Sigmoid colon (tissue), 4 donors: ENCODE data around the gene HPRT1.

Experiments used
- CTCF ChIP-seq, 4 experiments: fragments of 450-650 bp in 3 of 4; fragments of 200-600 bp in 1 of 4; IDR thresholded peaks; one replicate each; pipeline ENCODE4 v1.5.1; 2016 to 2019; ENCODE audit warnings: antibody characterized with exemption in 4 of 4, mild to moderate bottlenecking in 3 of 4, moderate library complexity in 2 of 4
- EP300 ChIP-seq, 4 donors: sonication (generic); formaldehyde crosslinking; IDR thresholded peaks; one replicate each; pipeline ENCODE4 v1.6.1; 2017; ENCODE audit warnings: antibody characterized with exemption in 4 of 4
- POLR2A ChIP-seq, 2 donors: fragments of 450-650 bp; IDR thresholded peaks; one replicate each; pipeline ENCODE4 v1.6.1; 2016; ENCODE audit warnings: antibody characterized with exemption in 2 of 2, mild to moderate bottlenecking in 2 of 2, moderate library complexity in 2 of 2
- POLR2AphosphoS5 ChIP-seq, 4 donors: sonication (generic); formaldehyde crosslinking; IDR thresholded peaks; one replicate each; pipeline ENCODE4 v1.6.1; 2017; ENCODE audit warnings: antibody characterized with exemption in 4 of 4

- no peak for TF ChIP-seq CTCF (IDR thresholded peaks at IDR 0.05)
- no peak for TF ChIP-seq POLR2A (IDR thresholded peaks at IDR 0.05)
- no peak for TF ChIP-seq POLR2AphosphoS5 (IDR thresholded peaks at IDR 0.05)
- no peak for TF ChIP-seq EP300 (IDR thresholded peaks at IDR 0.05)
These were observed 1.5 kb downstream of the HPRT1 start for GRCh38 chrX:134461437-134461836.
